Prostate gland (tissue), 2 donors: Measurements from ENCODE around the gene DCP1A. TPM values are rescaled to one million over a fixed set of nuclear protein-coding genes. Genes with fewer than 3 reads are reported as not detected.
A peak's percentile ranks its signal among the peaks of the same experiment; 100 is the strongest.

ENCODE experiments used
- DNase-seq: peaks from one replicate; pipeline ENCODE4 v3.0.0-alpha.2; 2019; ENCODE audit warnings: low spot score
- H3K27ac ChIP-seq, 2 donors: fragments of 200-600 bp; sonication (generic); 2 replicates each; pipeline ENCODE4 v1.5.1; 2017 to 2019
- H3K27me3 ChIP-seq: fragments of 200-600 bp; sonication (generic); replicated peaks from 2 replicates; pipeline ENCODE4 v1.5.1; 2019; ENCODE audit not compliant: insufficient read depth
- H3K36me3 ChIP-seq, 2 donors: fragments of 200-600 bp; sonication (generic); 1 replicate in 1 of 2; 2 replicates in 1 of 2; pipeline versions ENCODE4 v1.5.1 to v1.8.1; 2017 to 2019
- H3K4me1 ChIP-seq: fragments of 200-600 bp; sonication (generic); replicated peaks from 2 replicates; pipeline ENCODE4 v1.5.1; 2019
- H3K4me3 ChIP-seq, 2 donors: fragments of 200-600 bp; sonication (generic); 2 replicates each; pipeline ENCODE4 v1.5.1; 2017 to 2019
- H3K9me3 ChIP-seq: fragments of 200-600 bp; sonication (generic); 2 replicates; pipeline ENCODE4 v1.5.1; 2017
- CTCF ChIP-seq, 4 experiments: fragments of 200-600 bp in 2 of 4; fragments of 450-650 bp in 2 of 4; sonication (generic) in 2 of 4; IDR thresholded peaks; 1 replicate in 3 of 4; 2 replicates in 1 of 4; pipeline ENCODE4 v1.5.1; 2016 to 2019; ENCODE audit warnings: antibody characterized with exemption in 4 of 4, mild to moderate bottlenecking in 2 of 4, moderate library complexity in 2 of 4
- POLR2A ChIP-seq: fragments of 450-650 bp; IDR thresholded peaks from one replicate; pipeline ENCODE4 v1.6.1; 2016; ENCODE audit warnings: antibody characterized with exemption, mild to moderate bottlenecking
- POLR2AphosphoS5 ChIP-seq: sonication (generic); formaldehyde crosslinking; IDR thresholded peaks from one replicate; pipeline ENCODE4 v1.6.1; 2017; ENCODE audit warnings: antibody characterized with exemption
- WGBS: methylation state at CpG from one replicate; pipeline ENCODE4 v1.1.5; 2018; 5-methylcytosine and 5-hydroxymethylcytosine counted together
- intact Hi-C: fragments of 100-400 bp; cut with DNase I; formaldehyde crosslinking; loops from one replicate; pipeline ENCODE4 v1.14.2; 2022
- total RNA-seq, 2 donors: library from RNA; depleted of rRNA; stranded (reverse); fragments of >200 nt; gene quantifications; one replicate each; pipeline ENCODE4 v1.1.0, GENCODE V29; 2016

Gene DCP1A
- total RNA-seq, 2 donors from 2014 or later: 13.0 to 33.0 TPM

GRCh38 chr3:53258600-53259426, 88.5 kb downstream of the DCP1A start:
- H3K9me3 ChIP-seq: no peaks in the 10 kb centered on the region
- H3K27me3 ChIP-seq: no peaks in the 10 kb centered on the region
- DNase-seq: no peak
- intact Hi-C loops: no loop called here
- 81% methylated on average over 8 of the region's 8 CpGs for WGBS
- no peak overlapping the region for H3K4me3 ChIP-seq
- H3K27ac ChIP-seq: no peak overlapping the region
- no peaks in the 10 kb centered on the region for H3K4me1 ChIP-seq
- no peaks in the 10 kb centered on the region for H3K36me3 ChIP-seq
- TF ChIP-seq CTCF (IDR thresholded peaks at IDR 0.05) (no peak), POLR2A (no peak), POLR2AphosphoS5 (no peak)

- no peaks in the 10 kb centered on the region for H3K27me3 ChIP-seq
- 90% methylated on average over 4 of the region's 4 CpGs for WGBS
- no peaks in the 10 kb centered on the region for H3K9me3 ChIP-seq
- TF ChIP-seq CTCF (IDR thresholded peaks at IDR 0.05): no peak
- no peak for TF ChIP-seq POLR2A
- no peak for TF ChIP-seq POLR2AphosphoS5
- H3K36me3 ChIP-seq: no peaks in the 10 kb centered on the region
- no peak overlapping the region for H3K4me3 ChIP-seq
- no peaks in the 10 kb centered on the region for H3K4me1 ChIP-seq
- intact Hi-C loops: no loop called here
- DNase-seq: no peak
- H3K27ac ChIP-seq: no peak overlapping the region
Measured at GRCh38 chr3:53257465-53257864, 89.9 kb downstream of the DCP1A start.

GRCh38 chr3:53256704-53257055, 90.7 kb downstream of the DCP1A start:
- WGBS: 85% methylated on average over 5 of the region's 5 CpGs
- H3K27ac ChIP-seq: no peak overlapping the region
- intact Hi-C loops: no loop called here
- no peaks in the 10 kb centered on the region for H3K9me3 ChIP-seq
- no peak for DNase-seq
- no peaks in the 10 kb centered on the region for H3K4me1 ChIP-seq
- no peak overlapping the region for H3K4me3 ChIP-seq
- TF ChIP-seq POLR2AphosphoS5 (no peak), POLR2A (no peak), CTCF (IDR thresholded peaks at IDR 0.05) (no peak)
- H3K27me3 ChIP-seq: no peaks in the 10 kb centered on the region
- H3K36me3 ChIP-seq: no peaks in the 10 kb centered on the region

GRCh38 chr3:53255775-53256703, 91.3 kb downstream of the DCP1A start, which contains the start of gene TKT:
Gene TKT (minus strand): TSS chr3:53256022. CDS start chr3:53255942, 80 bp downstream.
- 21% methylated on average over 40 of the region's 66 CpGs for WGBS
- Histone ChIP-seq H3K36me3 (no peaks in the 10 kb centered on the region), H3K4me3 (peak within 1 kb of the TSS; percentile 87 to 88), H3K27ac (peak within 1 kb of the TSS; percentile 79 to 88), H3K9me3 (no peaks in the 10 kb centered on the region), H3K27me3 (no peaks in the 10 kb centered on the region), H3K4me1 (no peaks in the 10 kb centered on the region)
- intact Hi-C loops: no loop called here
- TF ChIP-seq CTCF (IDR thresholded peaks at IDR 0.05) (no peak), POLR2AphosphoS5 (no peak), POLR2A (peak; percentile 73)
- peak; percentile 85 for DNase-seq
